HL-60 (cell line): ENCODE measurements around the gene CBX6.

Experiments used
- CTCF ChIP-seq: IDR thresholded peaks from one replicate; pipeline ENCODE4 v1.5.1; 2011; ENCODE audit warnings: low read length, control low read depth, inconsistent platforms; ENCODE audit not compliant: insufficient read depth
- GABPA ChIP-seq: IDR thresholded peaks from 2 replicates; pipeline ENCODE4 v1.6.1; 2012; ENCODE audit warnings: low read depth
- POLR2AphosphoS5 ChIP-seq: IDR thresholded peaks from 2 replicates; pipeline ENCODE4 v1.6.1; 2012; ENCODE audit warnings: low read depth
- REST ChIP-seq: IDR thresholded peaks from 2 replicates; pipeline ENCODE4 v1.6.1; 2012; ENCODE audit warnings: low read depth; ENCODE audit not compliant: insufficient replicate concordance

- TF ChIP-seq CTCF (no peak), POLR2AphosphoS5 (no peak), GABPA (no peak), REST (no peak)
Measured at GRCh38 chr22:38881464-38881871, 9.5 kb upstream of the CBX6 start.
